Panc1 (cell line): ENCODE results near the gene UNC80. TPM values are rescaled to one million over a fixed set of nuclear protein-coding genes. Genes with fewer than 3 reads are reported as not detected.

Experiments used
- ATAC-seq: fragments of 200-7000 bp; cut with Tn5 transposase; 2 replicates; pipeline ENCODE4 v1.9.1; 2020; ENCODE audit warnings: mild to moderate bottlenecking, moderate library complexity
- BruUV-seq: library from RNA; stranded (reverse); fragments of 400-500 nt; replicated peaks from 2 replicates; lab custom pipeline; 2021; lab: Mats Ljungman, UMichigan
- CTCF ChIA-PET: fragments of 300-600 bp; sonication (Branson Sonifier 250); formaldehyde crosslinking; loops from one replicate; lab custom pipeline; 2022; ENCODE audit warnings: antibody characterized with exemption; lab: Charles Lee
- POLR2A ChIA-PET: fragments of 300-600 bp; sonication (Branson Sonifier 250); formaldehyde crosslinking; loops from one replicate; lab custom pipeline; 2022; ENCODE audit warnings: antibody characterized with exemption; lab: Charles Lee
- DNase-seq: peaks from one replicate; pipeline ENCODE4 v3.0.0-alpha.2; 2010; ENCODE audit warnings: low read depth, low spot score
- H3K27ac ChIP-seq: 2 replicates; pipeline ENCODE4 v1.5.1; 2011; ENCODE audit warnings: mild to moderate bottlenecking, low read length, inconsistent platforms
- H3K27me3 ChIP-seq: fragments of 200-500 bp; sonication (Bioruptor generic); 2 replicates; pipeline ENCODE4 v1.6.0; 2014; ENCODE audit warnings: low read length, inconsistent platforms; ENCODE audit not compliant: control insufficient read depth, insufficient read depth
- H3K36me3 ChIP-seq: fragments of 200-500 bp; sonication (Bioruptor generic); 2 replicates; pipeline ENCODE4 v1.5.1; 2014; ENCODE audit warnings: inconsistent platforms, mild to moderate bottlenecking, low read length, moderate library complexity; ENCODE audit not compliant: control insufficient read depth, insufficient read depth
- H3K4me1 ChIP-seq: 2 replicates; pipeline ENCODE4 v1.5.1; 2011; ENCODE audit warnings: inconsistent platforms, mild to moderate bottlenecking, low read length, moderate library complexity; ENCODE audit not compliant: control insufficient read depth, insufficient read depth
- H3K4me3 ChIP-seq, 2 experiments: 2 replicates each; pipeline ENCODE4 v1.5.1; 2011 to 2012; ENCODE audit warnings: low read depth in 2 of 2, low read length in 2 of 2, mild to moderate bottlenecking in 2 of 2, inconsistent platforms in 1 of 2, moderate library complexity in 1 of 2
- H3K9me3 ChIP-seq: fragments of 200-500 bp; sonication (Bioruptor generic); 2 replicates; pipeline ENCODE4 v1.5.1; 2014; ENCODE audit warnings: low read depth, mild to moderate bottlenecking, inconsistent platforms, low read length, moderate library complexity; ENCODE audit not compliant: control insufficient read depth, insufficient read depth
- CTCF ChIP-seq: fragments of 450-650 bp; IDR thresholded peaks from 2 replicates; pipeline ENCODE4 v1.5.1; 2017; ENCODE audit warnings: mild to moderate bottlenecking
- POLR2AphosphoS5 ChIP-seq: IDR thresholded peaks from 2 replicates; pipeline ENCODE4 v1.6.1; 2012; ENCODE audit warnings: mild to moderate bottlenecking, low read depth, low read length, moderate library complexity
- SIN3A ChIP-seq: IDR thresholded peaks from 2 replicates; pipeline ENCODE4 v1.6.1; 2012; ENCODE audit warnings: low read depth, mild to moderate bottlenecking, low read length, moderate library complexity, borderline replicate concordance; ENCODE audit not compliant: insufficient read depth
- TCF7L2 ChIP-seq: IDR thresholded peaks from 2 replicates; pipeline ENCODE4 v1.6.1; 2011; ENCODE audit warnings: mild to moderate bottlenecking, low read depth, low read length, inconsistent platforms
- in situ Hi-C: cut with HindIII; loops from 2 replicates; pipeline ENCODE4 v1.10.0; 2016; ENCODE audit warnings: low sequenced_read_pairs, low pct_unique_long_range_greater_than_20kb
- intact Hi-C: fragments of 100-400 bp; cut with micrococcal nuclease; formaldehyde crosslinking; loops from one replicate; pipeline ENCODE4 v1.10.0; 2022; ENCODE audit not compliant: unreplicated experiment
- total RNA-seq: library from RNA; stranded (reverse); gene quantifications from one replicate; pipeline ENCODE4 v1.2.1, GENCODE V29; 2021; ENCODE audit not compliant: unreplicated experiment
- TF ChIP-seq, protein P1 (sequence below), 2 experiments: IDR thresholded peaks; 2 replicates each; pipeline ENCODE4 v1.6.1; 2011 to 2012; ENCODE audit warnings: low read depth in 2 of 2, control low read depth in 1 of 2, low read length in 1 of 2, mild to moderate bottlenecking in 1 of 2, moderate library complexity in 1 of 2; ENCODE audit not compliant: insufficient read depth in 1 of 2

UNC80 gene
- total RNA-seq, 1 experiment from 2014 or later = 0.08 TPM

DNA sequence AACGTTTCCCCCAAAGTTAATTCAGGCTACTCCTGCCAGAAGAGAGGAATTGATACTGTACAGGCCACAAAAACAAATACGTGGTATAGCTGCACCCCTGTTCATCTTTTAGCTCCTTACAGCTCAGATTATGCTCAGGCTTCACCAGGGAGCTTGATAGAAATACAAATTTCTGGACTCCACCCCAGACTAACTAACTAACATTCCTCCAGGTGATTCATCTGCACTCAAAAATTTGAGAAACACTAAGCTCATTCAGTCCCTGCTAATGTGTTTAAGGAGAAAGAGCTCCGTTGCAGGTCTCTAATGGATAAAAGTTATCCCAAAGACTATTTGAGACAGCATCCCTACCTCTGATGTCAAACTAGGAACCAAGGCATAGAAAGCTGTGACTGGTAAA lies 36.8 kb upstream of the UNC80 start:
- no peaks in the 10 kb centered on the region for H3K9me3 ChIP-seq
- H3K36me3 ChIP-seq = no peaks in the 10 kb centered on the region
- no peak for ATAC-seq
- in situ Hi-C loops (no loop called here), intact Hi-C loops (no loop called here)
- CTCF ChIA-PET = no interaction called here
- H3K4me1 ChIP-seq = no peaks in the 10 kb centered on the region
- H3K27me3 ChIP-seq = no peaks in the 10 kb centered on the region; the same call in 1 of the 2 replicates
- TF ChIP-seq TCF7L2 (no peak), SIN3A (no peak), POLR2AphosphoS5 (no peak), CTCF (no peak)
- TF ChIP-seq, protein P1, sequence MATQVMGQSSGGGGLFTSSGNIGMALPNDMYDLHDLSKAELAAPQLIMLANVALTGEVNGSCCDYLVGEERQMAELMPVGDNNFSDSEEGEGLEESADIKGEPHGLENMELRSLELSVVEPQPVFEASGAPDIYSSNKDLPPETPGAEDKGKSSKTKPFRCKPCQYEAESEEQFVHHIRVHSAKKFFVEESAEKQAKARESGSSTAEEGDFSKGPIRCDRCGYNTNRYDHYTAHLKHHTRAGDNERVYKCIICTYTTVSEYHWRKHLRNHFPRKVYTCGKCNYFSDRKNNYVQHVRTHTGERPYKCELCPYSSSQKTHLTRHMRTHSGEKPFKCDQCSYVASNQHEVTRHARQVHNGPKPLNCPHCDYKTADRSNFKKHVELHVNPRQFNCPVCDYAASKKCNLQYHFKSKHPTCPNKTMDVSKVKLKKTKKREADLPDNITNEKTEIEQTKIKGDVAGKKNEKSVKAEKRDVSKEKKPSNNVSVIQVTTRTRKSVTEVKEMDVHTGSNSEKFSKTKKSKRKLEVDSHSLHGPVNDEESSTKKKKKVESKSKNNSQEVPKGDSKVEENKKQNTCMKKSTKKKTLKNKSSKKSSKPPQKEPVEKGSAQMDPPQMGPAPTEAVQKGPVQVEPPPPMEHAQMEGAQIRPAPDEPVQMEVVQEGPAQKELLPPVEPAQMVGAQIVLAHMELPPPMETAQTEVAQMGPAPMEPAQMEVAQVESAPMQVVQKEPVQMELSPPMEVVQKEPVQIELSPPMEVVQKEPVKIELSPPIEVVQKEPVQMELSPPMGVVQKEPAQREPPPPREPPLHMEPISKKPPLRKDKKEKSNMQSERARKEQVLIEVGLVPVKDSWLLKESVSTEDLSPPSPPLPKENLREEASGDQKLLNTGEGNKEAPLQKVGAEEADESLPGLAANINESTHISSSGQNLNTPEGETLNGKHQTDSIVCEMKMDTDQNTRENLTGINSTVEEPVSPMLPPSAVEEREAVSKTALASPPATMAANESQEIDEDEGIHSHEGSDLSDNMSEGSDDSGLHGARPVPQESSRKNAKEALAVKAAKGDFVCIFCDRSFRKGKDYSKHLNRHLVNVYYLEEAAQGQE (IDR thresholded peaks at IDR 0.05; ENCODE audit: insufficient read depth in 1 of 2, low read depth in 2 of 2, low read length in 1 of 2) = no peak
- no peak overlapping the region for H3K4me3 ChIP-seq
- no peak overlapping the region for H3K27ac ChIP-seq
- DNase-seq = no peak
- no TSS peak for BruUV-seq
- POLR2A ChIA-PET = no interaction called here

GRCh38 chr2:209741953-209742352 lies 29.7 kb upstream of the UNC80 start:
- intact Hi-C loops = no loop called here
- no peak overlapping the region for H3K27ac ChIP-seq
- ChIA-PET CTCF (no interaction called here), POLR2A (no interaction called here)
- ATAC-seq (no peak), DNase-seq (no peak)
- no peaks in the 10 kb centered on the region for H3K9me3 ChIP-seq
- no peaks in the 10 kb centered on the region for H3K4me1 ChIP-seq
- no TSS peak for BruUV-seq
- no peak overlapping the region for H3K4me3 ChIP-seq
- no peaks in the 10 kb centered on the region for H3K36me3 ChIP-seq
- no peaks in the 10 kb centered on the region; the same call in 1 of the 2 replicates for H3K27me3 ChIP-seq
- in situ Hi-C loops = no loop called here
- TF ChIP-seq SIN3A (no peak), POLR2AphosphoS5 (no peak), CTCF (no peak), TCF7L2 (no peak)
- TF ChIP-seq, protein P1 (IDR thresholded peaks at IDR 0.05; ENCODE audit: insufficient read depth in 1 of 2, low read depth in 2 of 2, low read length in 1 of 2) = no peak
